Mesendoderm (in vitro differentiated cells): Measurements from ENCODE around the gene BLM.

Experiments
- DNase-seq: peaks from one replicate; pipeline ENCODE4 v3.0.0; 2013
- H2AK5ac ChIP-seq: 2 replicates; pipeline ENCODE4 v1.6.1; 2013; ENCODE audit warnings: low read length, inconsistent platforms
- H2BK120ac ChIP-seq: 2 replicates; pipeline ENCODE4 v1.6.1; 2013; ENCODE audit warnings: low read depth, mild to moderate bottlenecking, low read length, moderate library complexity, mixed read lengths
- H2BK15ac ChIP-seq: replicated peaks from 2 replicates; pipeline ENCODE4 v1.6.1; 2013; ENCODE audit warnings: low read depth, mild to moderate bottlenecking, moderate library complexity
- H2BK5ac ChIP-seq: 2 replicates; pipeline ENCODE4 v1.6.1; 2013; ENCODE audit warnings: low read length, inconsistent platforms
- H3K18ac ChIP-seq: 2 replicates; pipeline ENCODE4 v1.6.1; 2013; ENCODE audit warnings: mild to moderate bottlenecking, low read length, mixed read lengths
- H3K23ac ChIP-seq: one replicate; pipeline ENCODE4 v1.6.1; 2013; ENCODE audit warnings: low read length
- H3K27ac ChIP-seq: 2 replicates; pipeline ENCODE4 v1.5.1; 2013; ENCODE audit warnings: low read depth, mild to moderate bottlenecking, inconsistent platforms, low read length, moderate library complexity
- H3K27me3 ChIP-seq: 2 replicates; pipeline ENCODE4 v1.6.1; 2013; ENCODE audit warnings: low read length, control low read depth, mild to moderate bottlenecking, inconsistent platforms; ENCODE audit not compliant: insufficient read depth, poor library complexity
- H3K36me3 ChIP-seq: 2 replicates; pipeline ENCODE4 v1.6.1; 2013; ENCODE audit warnings: low read length, inconsistent platforms; ENCODE audit not compliant: control insufficient read depth, insufficient read depth
- H3K4ac ChIP-seq: one replicate; pipeline ENCODE4 v1.6.1; 2013; ENCODE audit warnings: low read depth, mild to moderate bottlenecking, low read length, moderate library complexity
- H3K4me1 ChIP-seq: 2 replicates; pipeline ENCODE4 v1.6.1; 2013; ENCODE audit warnings: low read depth, low read length, inconsistent platforms; ENCODE audit not compliant: control insufficient read depth
- H3K4me2 ChIP-seq: 2 replicates; pipeline ENCODE4 v1.6.1; 2013; ENCODE audit warnings: low read length
- H3K4me3 ChIP-seq: 2 replicates; pipeline ENCODE4 v1.5.1; 2013; ENCODE audit warnings: mild to moderate bottlenecking, low read length
- H3K56ac ChIP-seq: one replicate; pipeline ENCODE4 v1.6.1; 2013; ENCODE audit warnings: low read length
- H3K79me1 ChIP-seq: 2 replicates; pipeline ENCODE4 v1.6.1; 2013; ENCODE audit warnings: low read length, inconsistent platforms
- H3K79me2 ChIP-seq: 2 replicates; pipeline ENCODE4 v1.6.1; 2013; ENCODE audit warnings: mild to moderate bottlenecking, low read length; ENCODE audit not compliant: control insufficient read depth, insufficient read depth
- H3K9ac ChIP-seq: 2 replicates; pipeline ENCODE4 v1.6.1; 2013; ENCODE audit warnings: low read length, inconsistent platforms
- H4K5ac ChIP-seq: one replicate; pipeline ENCODE4 v1.6.1; 2013; ENCODE audit warnings: low read length
- H4K8ac ChIP-seq: one replicate; pipeline ENCODE4 v1.6.1; 2013; ENCODE audit warnings: low read depth, mild to moderate bottlenecking, control low read depth, low read length, moderate library complexity
- WGBS: extraction: QIAGEN DNeasy Blood & Tissue Kit; methylation state at CpG from one replicate; pipeline ENCODE4 v1.1.7; 2013; ENCODE audit warnings: low lambda C conversion rate, missing lambda C conversion rate; ENCODE audit not compliant: insufficient coverage; ENCODE audit errors: extremely low coverage; 5-methylcytosine and 5-hydroxymethylcytosine counted together

BLM gene

GRCh38 chr15:90801803-90802202 lies 84.7 kb downstream of the BLM start:
- H3K4me1 ChIP-seq: no peaks in the 10 kb centered on the region
- no peak overlapping the region for H3K4ac ChIP-seq
- no peak overlapping the region for H4K5ac ChIP-seq
- no peak overlapping the region for H2AK5ac ChIP-seq
- no peak overlapping the region for H3K18ac ChIP-seq
- no peak overlapping the region for H3K23ac ChIP-seq
- H3K9ac ChIP-seq: no peak overlapping the region
- H3K36me3 ChIP-seq: no peaks in the 10 kb centered on the region
- H2BK120ac ChIP-seq: no peak overlapping the region
- H3K79me1 ChIP-seq: no peaks in the 10 kb centered on the region
- no CpG with 5 or more reads among the region's 8 CpGs for WGBS
- H3K4me2 ChIP-seq: no peak overlapping the region
- H3K27me3 ChIP-seq: no peaks in the 10 kb centered on the region
- no peak overlapping the region for H2BK15ac ChIP-seq
- no peak overlapping the region for H4K8ac ChIP-seq
- H2BK5ac ChIP-seq: no peak overlapping the region
- H3K79me2 ChIP-seq: no peaks in the 10 kb centered on the region
- H3K4me3 ChIP-seq: no peak overlapping the region
- no peak overlapping the region for H3K56ac ChIP-seq
- DNase-seq: no peak
- H3K27ac ChIP-seq: no peak overlapping the region

DNA sequence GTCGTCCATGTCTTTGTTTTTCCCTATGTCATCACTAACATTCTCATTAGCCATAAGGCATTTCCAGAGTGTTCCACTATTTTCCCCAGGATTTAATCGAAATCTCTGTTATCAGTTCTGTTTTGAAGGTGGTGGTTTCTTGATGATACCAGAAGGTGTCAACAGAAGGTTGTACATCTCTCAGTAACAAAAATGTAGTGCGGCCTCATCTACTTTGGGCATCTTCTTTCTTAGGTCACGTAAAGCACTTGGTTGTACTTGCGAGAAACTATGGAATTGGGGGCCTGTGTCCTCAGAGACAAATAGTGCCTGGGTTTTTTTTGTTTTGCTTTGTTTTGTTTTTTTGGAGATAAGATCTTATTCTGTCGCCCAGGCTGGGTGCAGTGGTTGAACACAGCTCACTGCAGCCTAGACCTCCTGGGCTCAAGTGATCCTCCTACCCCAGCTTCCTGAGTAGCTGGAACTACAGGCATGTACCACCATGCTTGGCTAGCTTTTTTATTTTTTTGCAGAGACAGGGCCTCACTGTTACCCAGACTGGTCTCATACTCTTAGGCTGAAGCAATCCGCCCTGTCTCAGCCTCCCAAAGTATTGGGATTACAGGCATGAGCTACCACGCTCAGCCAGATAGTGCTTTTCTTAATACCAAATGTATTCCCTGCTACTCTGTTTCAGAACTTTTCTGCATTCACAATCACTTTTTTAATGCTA lies 90.1 kb downstream of the BLM start:
- H3K9ac ChIP-seq: no peak overlapping the region
- no peaks in the 10 kb centered on the region for H3K79me2 ChIP-seq
- no peak overlapping the region for H3K56ac ChIP-seq
- no peak overlapping the region for H2AK5ac ChIP-seq
- no peak overlapping the region for H3K18ac ChIP-seq
- no peak overlapping the region for H3K4ac ChIP-seq
- H3K4me3 ChIP-seq: no peak overlapping the region
- no peak overlapping the region for H2BK5ac ChIP-seq
- no peak overlapping the region for H3K23ac ChIP-seq
- no peak overlapping the region for H2BK15ac ChIP-seq
- H3K79me1 ChIP-seq: no peaks in the 10 kb centered on the region
- no peak overlapping the region for H4K8ac ChIP-seq
- H3K36me3 ChIP-seq: peaks cover 1% of the 10 kb centered on the region
- H4K5ac ChIP-seq: no peak overlapping the region
- H3K4me2 ChIP-seq: no peak overlapping the region
- WGBS: no CpG with 5 or more reads among the region's 8 CpGs
- H3K4me1 ChIP-seq: no peaks in the 10 kb centered on the region
- no peak for DNase-seq
- H3K27ac ChIP-seq: no peak overlapping the region
- no peak overlapping the region for H2BK120ac ChIP-seq
- no peaks in the 10 kb centered on the region for H3K27me3 ChIP-seq

GRCh38 chr15:90807786-90808086 lies 90.6 kb downstream of the BLM start:
- Histone ChIP-seq H3K4me1 (no peaks in the 10 kb centered on the region), H2BK15ac (no peak overlapping the region), H3K4ac (no peak overlapping the region), H2BK5ac (no peak overlapping the region), H3K9ac (no peak overlapping the region), H2AK5ac (no peak overlapping the region), H3K4me2 (no peak overlapping the region), H3K79me1 (no peaks in the 10 kb centered on the region), H4K5ac (no peak overlapping the region), H4K8ac (no peak overlapping the region), H2BK120ac (no peak overlapping the region), H3K27ac (no peak overlapping the region), H3K4me3 (no peak overlapping the region), H3K18ac (no peak overlapping the region), H3K79me2 (no peaks in the 10 kb centered on the region), H3K36me3 (peaks cover 1% of the 10 kb centered on the region), H3K27me3 (no peaks in the 10 kb centered on the region), H3K56ac (no peak overlapping the region), H3K23ac (no peak overlapping the region)
- no peak for DNase-seq
- WGBS: no CpG with 5 or more reads among the region's 2 CpGs

- H3K36me3 ChIP-seq: peaks cover 1% of the 10 kb centered on the region
- H3K4me3 ChIP-seq: no peak overlapping the region
- no peaks in the 10 kb centered on the region for H3K79me2 ChIP-seq
- no peaks in the 10 kb centered on the region for H3K4me1 ChIP-seq
- no peak overlapping the region for H4K5ac ChIP-seq
- no peak overlapping the region for H3K56ac ChIP-seq
- no peak overlapping the region for H3K27ac ChIP-seq
- no peak overlapping the region for H3K4me2 ChIP-seq
- no peak overlapping the region for H2BK5ac ChIP-seq
- no peak overlapping the region for H2AK5ac ChIP-seq
- no peak overlapping the region for H2BK15ac ChIP-seq
- no peak overlapping the region for H3K4ac ChIP-seq
- no CpG with 5 or more reads among the region's 8 CpGs for WGBS
- no peaks in the 10 kb centered on the region for H3K79me1 ChIP-seq
- H3K23ac ChIP-seq: no peak overlapping the region
- no peaks in the 10 kb centered on the region for H3K27me3 ChIP-seq
- H2BK120ac ChIP-seq: no peak overlapping the region
- no peak overlapping the region for H3K18ac ChIP-seq
- H4K8ac ChIP-seq: no peak overlapping the region
- DNase-seq: no peak
- H3K9ac ChIP-seq: no peak overlapping the region
These were observed 91.5 kb downstream of the BLM start for GRCh38 chr15:90808517-90809235.

GRCh38 chr15:90809536-90809935 lies 92.4 kb downstream of the BLM start:
- no CpG with 5 or more reads among the region's 4 CpGs for WGBS
- Histone ChIP-seq H2BK5ac (no peak overlapping the region), H4K5ac (no peak overlapping the region), H2AK5ac (no peak overlapping the region), H3K9ac (no peak overlapping the region), H2BK15ac (no peak overlapping the region), H3K4me3 (no peak overlapping the region), H3K27ac (no peak overlapping the region), H4K8ac (no peak overlapping the region), H2BK120ac (no peak overlapping the region), H3K4me1 (peaks cover 2% of the 10 kb centered on the region), H3K27me3 (no peaks in the 10 kb centered on the region), H3K56ac (no peak overlapping the region), H3K18ac (no peak overlapping the region), H3K79me2 (no peaks in the 10 kb centered on the region), H3K79me1 (no peaks in the 10 kb centered on the region), H3K4me2 (no peak overlapping the region), H3K36me3 (peaks cover 1% of the 10 kb centered on the region), H3K23ac (no peak overlapping the region), H3K4ac (no peak overlapping the region)
- DNase-seq: no peak

GRCh38 chr15:90810354-90810753 lies 93.2 kb downstream of the BLM start:
- H2BK5ac ChIP-seq: no peak overlapping the region
- no peak overlapping the region for H2BK15ac ChIP-seq
- H3K79me1 ChIP-seq: no peaks in the 10 kb centered on the region
- no peaks in the 10 kb centered on the region for H3K27me3 ChIP-seq
- H4K8ac ChIP-seq: no peak overlapping the region
- no peak overlapping the region for H3K27ac ChIP-seq
- no peak for DNase-seq
- no peak overlapping the region for H3K23ac ChIP-seq
- no peak overlapping the region for H2BK120ac ChIP-seq
- H3K9ac ChIP-seq: no peak overlapping the region
- no peak overlapping the region for H3K56ac ChIP-seq
- no CpG with 5 or more reads among the region's 4 CpGs for WGBS
- H3K4me2 ChIP-seq: no peak overlapping the region
- no peak overlapping the region for H4K5ac ChIP-seq
- H3K4me1 ChIP-seq: peaks cover 2% of the 10 kb centered on the region
- H3K18ac ChIP-seq: no peak overlapping the region
- no peaks in the 10 kb centered on the region for H3K79me2 ChIP-seq
- no peak overlapping the region for H3K4ac ChIP-seq
- no peak overlapping the region for H2AK5ac ChIP-seq
- no peak overlapping the region for H3K4me3 ChIP-seq
- peaks cover 1% of the 10 kb centered on the region for H3K36me3 ChIP-seq
